ENCODE measurements around the gene MAP3K8.
"Not testable (repeated sequence)": the region's sequence is repeated elsewhere in the genome, so short reads cannot be mapped to it uniquely, and the experiment has no call there.

Gene MAP3K8

GRCh38 chr10:30475515-30475914 is 41.5 kb downstream of the MAP3K8 start:
- H3K9ac ChIP-seq (ENCODE audit: low read length); H3K36me3 ChIP-seq (ENCODE audit: insufficient read depth, low read length); H3K9me3 ChIP-seq (ENCODE audit: low read length); H3K4me1 ChIP-seq (ENCODE audit: insufficient read depth, low read length); H3K27me3 ChIP-seq (ENCODE audit: control insufficient read depth in 1 of 2, insufficient read depth in 2 of 2, low read length in 2 of 2); H3K27ac ChIP-seq (ENCODE audit: low read depth, low read length); H3K4me3 ChIP-seq (ENCODE audit: low read depth in 1 of 2, low read length in 2 of 2): not testable (repeated sequence)

GRCh38 chr10:30476511-30477155 is 42.6 kb downstream of the MAP3K8 start:
- Histone ChIP-seq H3K9me3 (ENCODE audit: low read length) (no peaks in the 10 kb centered on the region), H3K36me3 (ENCODE audit: insufficient read depth, low read length) (no peaks in the 10 kb centered on the region), H3K27me3 (ENCODE audit: control insufficient read depth in 1 of 2, insufficient read depth in 2 of 2, low read length in 2 of 2) (no peaks in the 10 kb centered on the region), H3K27ac (ENCODE audit: low read depth, low read length) (no peak overlapping the region), H3K9ac (ENCODE audit: low read length) (no peak overlapping the region), H3K4me1 (ENCODE audit: insufficient read depth, low read length) (no peaks in the 10 kb centered on the region), H3K4me3 (ENCODE audit: low read depth in 1 of 2, low read length in 2 of 2) (no peak overlapping the region)

- H3K9me3 ChIP-seq (ENCODE audit: low read length); H3K27ac ChIP-seq (ENCODE audit: low read depth, low read length); H3K9ac ChIP-seq (ENCODE audit: low read length); H3K4me1 ChIP-seq (ENCODE audit: insufficient read depth, low read length); H3K36me3 ChIP-seq (ENCODE audit: insufficient read depth, low read length); H3K27me3 ChIP-seq (ENCODE audit: control insufficient read depth in 1 of 2, insufficient read depth in 2 of 2, low read length in 2 of 2); H3K4me3 ChIP-seq (ENCODE audit: low read depth in 1 of 2, low read length in 2 of 2): not testable (repeated sequence)
Observed at GRCh38 chr10:30479513-30479912, 45.5 kb downstream of the MAP3K8 start.

GRCh38 chr10:30481603-30482002 is 47.6 kb downstream of the MAP3K8 start:
- Histone ChIP-seq H3K36me3 (ENCODE audit: insufficient read depth, low read length) (no peaks in the 10 kb centered on the region), H3K9me3 (ENCODE audit: low read length) (no peaks in the 10 kb centered on the region), H3K27me3 (ENCODE audit: control insufficient read depth in 1 of 2, insufficient read depth in 2 of 2, low read length in 2 of 2) (no peaks in the 10 kb centered on the region), H3K4me3 (ENCODE audit: low read depth in 1 of 2, low read length in 2 of 2) (no peak overlapping the region), H3K9ac (ENCODE audit: low read length) (no peak overlapping the region), H3K27ac (ENCODE audit: low read depth, low read length) (no peak overlapping the region), H3K4me1 (ENCODE audit: insufficient read depth, low read length) (no peaks in the 10 kb centered on the region)

GRCh38 chr10:30488316-30488715 is 54.3 kb downstream of the MAP3K8 start:
- H3K9ac ChIP-seq (ENCODE audit: low read length), result no peak overlapping the region
- H3K27ac ChIP-seq (ENCODE audit: low read depth, low read length), result no peak overlapping the region
- no peaks in the 10 kb centered on the region for H3K9me3 ChIP-seq (ENCODE audit: low read length)
- no peak overlapping the region for H3K4me3 ChIP-seq (ENCODE audit: low read depth in 1 of 2, low read length in 2 of 2)
- no peaks in the 10 kb centered on the region for H3K36me3 ChIP-seq (ENCODE audit: insufficient read depth, low read length)
- H3K27me3 ChIP-seq (ENCODE audit: control insufficient read depth in 1 of 2, insufficient read depth in 2 of 2, low read length in 2 of 2), result no peaks in the 10 kb centered on the region
- H3K4me1 ChIP-seq (ENCODE audit: insufficient read depth, low read length), result no peaks in the 10 kb centered on the region

- no peak overlapping the region for H3K27ac ChIP-seq (ENCODE audit: low read depth, low read length)
- no peak overlapping the region for H3K4me3 ChIP-seq (ENCODE audit: low read depth in 1 of 2, low read length in 2 of 2)
- H3K9me3 ChIP-seq (ENCODE audit: low read length), result no peaks in the 10 kb centered on the region
- no peaks in the 10 kb centered on the region for H3K27me3 ChIP-seq (ENCODE audit: control insufficient read depth in 1 of 2, insufficient read depth in 2 of 2, low read length in 2 of 2)
- no peaks in the 10 kb centered on the region for H3K36me3 ChIP-seq (ENCODE audit: insufficient read depth, low read length)
- no peaks in the 10 kb centered on the region for H3K4me1 ChIP-seq (ENCODE audit: insufficient read depth, low read length)
- no peak overlapping the region for H3K9ac ChIP-seq (ENCODE audit: low read length)
Observed at GRCh38 chr10:30489346-30489745, 55.4 kb downstream of the MAP3K8 start.

- Histone ChIP-seq H3K4me1 (ENCODE audit: insufficient read depth, low read length) (no peaks in the 10 kb centered on the region), H3K4me3 (ENCODE audit: low read depth in 1 of 2, low read length in 2 of 2) (no peak overlapping the region), H3K9ac (ENCODE audit: low read length) (no peak overlapping the region), H3K27ac (ENCODE audit: low read depth, low read length) (no peak overlapping the region), H3K27me3 (ENCODE audit: control insufficient read depth in 1 of 2, insufficient read depth in 2 of 2, low read length in 2 of 2) (no peaks in the 10 kb centered on the region), H3K36me3 (ENCODE audit: insufficient read depth, low read length) (no peaks in the 10 kb centered on the region), H3K9me3 (ENCODE audit: low read length) (no peaks in the 10 kb centered on the region)
Observed at GRCh38 chr10:30490289-30491000, 56.5 kb downstream of the MAP3K8 start.

- Histone ChIP-seq H3K4me3 (ENCODE audit: low read depth in 1 of 2, low read length in 2 of 2) (no peak overlapping the region), H3K27ac (ENCODE audit: low read depth, low read length) (no peak overlapping the region), H3K9ac (ENCODE audit: low read length) (no peak overlapping the region), H3K36me3 (ENCODE audit: insufficient read depth, low read length) (no peaks in the 10 kb centered on the region), H3K27me3 (ENCODE audit: control insufficient read depth in 1 of 2, insufficient read depth in 2 of 2, low read length in 2 of 2) (no peaks in the 10 kb centered on the region), H3K9me3 (ENCODE audit: low read length) (no peaks in the 10 kb centered on the region), H3K4me1 (ENCODE audit: insufficient read depth, low read length) (no peaks in the 10 kb centered on the region)
Observed at GRCh38 chr10:30491204-30491915, 57.4 kb downstream of the MAP3K8 start.

- no peaks in the 10 kb centered on the region for H3K27me3 ChIP-seq (ENCODE audit: control insufficient read depth in 1 of 2, insufficient read depth in 2 of 2, low read length in 2 of 2)
- H3K27ac ChIP-seq (ENCODE audit: low read depth, low read length), result no peak overlapping the region
- no peak overlapping the region for H3K9ac ChIP-seq (ENCODE audit: low read length)
- H3K36me3 ChIP-seq (ENCODE audit: insufficient read depth, low read length), result no peaks in the 10 kb centered on the region
- H3K4me3 ChIP-seq (ENCODE audit: low read depth in 1 of 2, low read length in 2 of 2), result no peak overlapping the region
- H3K9me3 ChIP-seq (ENCODE audit: low read length), result no peaks in the 10 kb centered on the region
- H3K4me1 ChIP-seq (ENCODE audit: insufficient read depth, low read length), result peaks cover 4% of the 10 kb centered on the region
Observed at GRCh38 chr10:30491916-30492515, 58.0 kb downstream of the MAP3K8 start.

- H3K9ac ChIP-seq (ENCODE audit: low read length), result no peak overlapping the region
Observed at GRCh38 chr10:30493609-30494530, 59.9 kb downstream of the MAP3K8 start.

GRCh38 chr10:30494558-30494957 is 60.6 kb downstream of the MAP3K8 start:
- Histone ChIP-seq H3K27ac (ENCODE audit: low read depth, low read length) (no peak overlapping the region), H3K4me3 (ENCODE audit: low read depth in 1 of 2, low read length in 2 of 2) (no peak overlapping the region), H3K4me1 (ENCODE audit: insufficient read depth, low read length) (peaks cover 6% of the 10 kb centered on the region), H3K36me3 (ENCODE audit: insufficient read depth, low read length) (no peaks in the 10 kb centered on the region), H3K27me3 (ENCODE audit: control insufficient read depth in 1 of 2, insufficient read depth in 2 of 2, low read length in 2 of 2) (no peaks in the 10 kb centered on the region), H3K9ac (ENCODE audit: low read length) (no peak overlapping the region), H3K9me3 (ENCODE audit: low read length) (no peaks in the 10 kb centered on the region)

More at GRCh38 chr10:30493609-30494530, 59.9 kb downstream of the MAP3K8 start:
- Histone ChIP-seq H3K4me3 (ENCODE audit: low read depth in 1 of 2, low read length in 2 of 2) (no peak overlapping the region), H3K36me3 (ENCODE audit: insufficient read depth, low read length) (no peaks in the 10 kb centered on the region), H3K4me1 (ENCODE audit: insufficient read depth, low read length) (peaks cover 6% of the 10 kb centered on the region), H3K27me3 (ENCODE audit: control insufficient read depth in 1 of 2, insufficient read depth in 2 of 2, low read length in 2 of 2) (no peaks in the 10 kb centered on the region), H3K9me3 (ENCODE audit: low read length) (no peaks in the 10 kb centered on the region), H3K27ac (ENCODE audit: low read depth, low read length) (no peak overlapping the region)
